HG02798 (cell line): ENCODE measurements around the gene DRD5.
A peak's percentile ranks its signal among the peaks of the same experiment; 100 is the strongest.

Experiments
- ATAC-seq: cut with Tn5 transposase; IDR thresholded peaks from one replicate; pipeline ENCODE4 v1.9.1; 2021; ENCODE audit warnings: mild to moderate bottlenecking; ENCODE audit not compliant: unreplicated experiment, poor library complexity

DRD5 gene

DNA sequence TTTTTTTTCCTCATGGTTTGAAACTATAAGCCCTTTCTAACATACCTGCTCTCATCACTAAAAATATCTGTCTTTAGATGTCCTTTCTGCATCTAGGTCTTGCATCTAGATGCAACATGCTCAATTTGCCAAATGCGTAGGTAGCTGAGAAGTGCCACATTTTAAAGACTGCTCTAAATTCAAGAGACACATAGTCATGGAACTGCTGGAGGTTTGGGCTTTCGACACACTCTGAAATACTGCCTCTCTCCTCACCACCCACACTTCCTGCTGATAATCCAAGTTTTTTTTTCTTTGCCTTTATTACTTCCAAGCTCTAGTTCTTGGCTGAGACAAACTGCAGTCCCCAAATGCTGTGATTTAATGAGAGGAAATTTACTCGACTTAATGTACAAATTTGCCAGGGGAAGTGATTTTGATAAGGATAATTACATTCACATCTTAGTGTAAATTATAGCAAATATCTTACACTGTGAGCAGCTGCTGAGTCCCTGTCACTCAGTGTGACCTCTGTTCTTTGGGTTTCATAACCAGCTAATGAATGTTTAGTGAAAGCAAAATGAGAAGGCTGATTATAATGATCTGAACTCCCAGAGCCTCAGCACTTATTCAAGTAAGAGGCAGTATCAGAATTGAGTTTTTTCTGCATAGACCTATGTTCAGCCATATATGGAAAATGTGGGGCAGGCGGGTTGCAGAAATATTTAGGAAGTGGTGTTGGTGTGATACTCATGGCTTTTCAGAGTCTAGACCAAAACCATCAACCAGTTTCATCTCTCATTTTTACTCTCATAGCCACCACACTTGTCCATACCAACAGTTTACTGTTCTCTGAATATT, 31.3 kb downstream of the DRD5 start:
- peak; percentile 90 for ATAC-seq

DNA sequence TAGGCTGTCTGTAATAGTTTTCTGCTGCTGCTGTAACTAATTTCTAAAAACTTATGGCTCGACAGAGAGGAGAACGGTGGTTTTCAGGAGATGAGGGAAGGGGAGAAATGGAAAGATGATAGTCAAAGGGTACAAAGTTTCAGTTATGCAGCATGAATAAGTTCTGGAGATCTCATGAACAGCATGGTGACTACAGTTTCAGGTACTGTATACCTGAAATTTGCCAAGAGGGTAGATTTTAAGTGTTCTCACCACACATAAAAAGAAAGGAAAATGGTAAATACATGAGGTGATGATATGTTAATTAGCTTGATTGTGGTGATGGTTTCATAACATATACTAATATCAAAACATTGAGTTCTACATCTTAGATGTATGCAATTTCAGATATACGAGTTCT, 34.9 kb downstream of the DRD5 start:
- no peak for ATAC-seq

DNA sequence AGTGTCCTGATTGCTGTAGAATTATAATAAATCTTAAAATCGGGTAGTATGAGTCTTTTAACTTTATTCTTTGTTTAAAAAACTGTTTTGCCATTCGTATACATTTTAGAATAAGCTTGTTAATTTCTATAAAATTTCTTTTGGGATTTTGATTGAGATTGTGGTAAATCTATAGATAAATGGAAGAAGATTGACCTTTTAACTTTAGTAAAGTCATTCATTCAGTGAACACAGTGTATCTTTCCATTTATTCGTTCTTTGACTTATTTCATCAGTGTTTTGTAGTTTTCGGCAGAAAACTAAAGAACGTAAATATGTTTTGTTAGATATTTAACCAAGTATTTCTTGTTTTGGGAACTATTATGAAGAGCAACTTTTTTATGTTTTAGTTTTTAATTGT, 38.9 kb downstream of the DRD5 start:
- no peak for ATAC-seq

DNA sequence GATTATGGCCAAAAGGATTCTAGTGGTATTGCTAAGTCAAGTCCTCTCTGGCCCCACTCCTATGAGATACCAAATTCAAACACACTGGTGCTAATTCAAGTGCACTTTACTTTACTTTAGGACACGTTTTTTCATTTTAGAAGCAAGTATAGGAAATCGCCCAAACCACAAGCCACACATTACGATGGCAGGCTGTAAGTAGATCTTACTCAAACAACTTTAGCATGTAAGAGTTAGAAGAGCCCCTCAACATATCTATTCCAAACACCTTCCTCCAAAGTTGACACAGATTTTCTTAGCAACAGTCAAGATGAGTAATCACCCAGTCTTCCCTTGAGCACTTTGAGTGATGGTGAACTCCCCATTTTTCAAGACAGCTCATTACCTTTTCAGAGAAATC, 43.6 kb downstream of the DRD5 start:
- ATAC-seq, result no peak

DNA sequence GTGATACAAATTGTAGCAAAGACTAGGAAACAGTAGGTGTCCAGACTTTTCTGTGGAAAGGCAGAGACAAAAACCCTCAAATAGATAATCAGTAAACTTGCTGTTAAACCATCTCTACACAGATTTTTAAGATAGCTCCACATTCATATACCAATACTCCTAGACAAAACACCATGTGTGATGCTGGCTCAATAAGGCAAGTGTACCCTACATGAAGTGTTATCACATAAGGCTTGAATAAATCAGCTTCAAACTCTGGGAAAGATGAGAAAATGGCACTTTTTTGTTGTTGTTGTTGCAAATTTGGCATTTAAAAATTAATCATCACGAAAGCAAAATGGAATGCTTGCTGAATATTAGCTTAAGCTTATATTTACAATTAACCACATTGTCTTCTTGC, 45.1 kb downstream of the DRD5 start:
- no peak for ATAC-seq

DNA sequence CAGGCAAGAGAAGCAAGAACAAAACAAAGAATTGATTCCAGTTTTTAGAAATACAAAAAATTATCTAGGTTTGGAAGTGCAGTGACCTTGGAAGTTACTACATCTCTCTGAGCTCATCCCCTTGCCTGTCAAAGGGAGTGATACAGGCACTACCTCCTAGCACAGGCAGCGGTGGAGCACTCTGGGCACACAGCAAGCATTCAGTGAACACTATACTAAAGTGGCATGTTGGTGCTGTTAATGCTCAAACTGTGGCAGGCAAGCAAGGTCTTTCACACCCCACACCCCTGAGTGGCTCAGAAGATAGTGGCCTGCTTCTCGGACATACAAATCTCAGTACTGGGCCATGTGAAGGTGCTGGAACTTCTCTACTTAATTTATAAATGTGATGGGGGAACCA, 51.2 kb downstream of the DRD5 start:
- ATAC-seq, result no peak

DNA sequence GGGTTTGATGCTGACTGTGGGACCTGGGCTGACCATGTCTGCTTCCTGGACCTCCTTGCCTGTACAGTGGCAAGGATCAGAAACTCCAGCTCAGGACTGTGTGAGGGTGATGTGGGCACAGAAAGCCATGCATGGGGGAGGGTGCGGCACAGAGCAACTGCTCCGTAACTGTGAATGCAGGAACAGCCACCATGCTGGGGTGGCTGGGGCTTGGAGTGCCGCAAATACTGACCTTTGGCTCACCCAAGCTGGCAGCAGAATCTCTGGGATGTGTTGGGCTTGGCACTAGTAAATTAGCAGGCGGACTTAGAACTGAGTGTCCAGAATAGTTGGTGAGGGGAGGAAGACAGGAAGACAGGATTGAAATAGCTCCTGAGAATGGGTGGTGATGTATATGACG, 52.0 kb downstream of the DRD5 start:
- no peak for ATAC-seq
